OCI-LY3 (cell line): ENCODE results near the gene PABPN1L.
A peak's percentile ranks its signal among the peaks of the same experiment; 100 is the strongest.

ENCODE experiments used
- EZH2phosphoT487 ChIP-seq: fragments of 200-600 bp; shearing (Covaris generic); IDR thresholded peaks from 2 replicates; pipeline ENCODE4 v1.6.1; 2018; ENCODE audit warnings: antibody characterized with exemption, mixed run types, low read depth
- TF ChIP-seq, protein P1 (sequence below): fragments of 200-600, 300-600 bp; sonication (generic); IDR thresholded peaks from 2 replicates; pipeline ENCODE4 v1.5.1; 2014; ENCODE audit warnings: antibody characterized with exemption, low read length, low read depth

- TF ChIP-seq, protein P1, sequence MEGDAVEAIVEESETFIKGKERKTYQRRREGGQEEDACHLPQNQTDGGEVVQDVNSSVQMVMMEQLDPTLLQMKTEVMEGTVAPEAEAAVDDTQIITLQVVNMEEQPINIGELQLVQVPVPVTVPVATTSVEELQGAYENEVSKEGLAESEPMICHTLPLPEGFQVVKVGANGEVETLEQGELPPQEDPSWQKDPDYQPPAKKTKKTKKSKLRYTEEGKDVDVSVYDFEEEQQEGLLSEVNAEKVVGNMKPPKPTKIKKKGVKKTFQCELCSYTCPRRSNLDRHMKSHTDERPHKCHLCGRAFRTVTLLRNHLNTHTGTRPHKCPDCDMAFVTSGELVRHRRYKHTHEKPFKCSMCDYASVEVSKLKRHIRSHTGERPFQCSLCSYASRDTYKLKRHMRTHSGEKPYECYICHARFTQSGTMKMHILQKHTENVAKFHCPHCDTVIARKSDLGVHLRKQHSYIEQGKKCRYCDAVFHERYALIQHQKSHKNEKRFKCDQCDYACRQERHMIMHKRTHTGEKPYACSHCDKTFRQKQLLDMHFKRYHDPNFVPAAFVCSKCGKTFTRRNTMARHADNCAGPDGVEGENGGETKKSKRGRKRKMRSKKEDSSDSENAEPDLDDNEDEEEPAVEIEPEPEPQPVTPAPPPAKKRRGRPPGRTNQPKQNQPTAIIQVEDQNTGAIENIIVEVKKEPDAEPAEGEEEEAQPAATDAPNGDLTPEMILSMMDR = peak; percentile 80
- no peak for TF ChIP-seq EZH2phosphoT487
Observed at GRCh38 chr16:88815901-88816589, 50.4 kb downstream of the PABPN1L start.
